Measurements from ENCODE around the gene ARID5B. TPM values are rescaled to one million over a fixed set of nuclear protein-coding genes. Genes with fewer than 3 reads are reported as not detected.

Gene ARID5B
- total and polyA plus RNA-seq, 2 donors (not counting 1 experiment from before 2014, with no cell fraction given) = 22.4 to 237 TPM

GRCh38 chr10:62106929-62107519 is 205.5 kb downstream of the ARID5B start:
- Histone ChIP-seq H3K9me3 (ENCODE audit: control extremely low read depth in 1 of 3, control insufficient read depth in 2 of 3, insufficient read depth in 1 of 3, low read length in 2 of 3) (peaks cover 0 to 1% (median 0%) of the 10 kb centered on the region in 3 donors), H4K20me1 (ENCODE audit: control insufficient read depth, insufficient read depth, low read length, poor library complexity, severe bottlenecking) (no peaks in the 10 kb centered on the region), H3K4me2 (replicated peaks; ENCODE audit: low read depth, low read length, poor library complexity, severe bottlenecking) (no peak overlapping the region), H3K79me2 (ENCODE audit: control insufficient read depth, insufficient read depth, low read length) (peaks cover 4% of the 10 kb centered on the region), H3K27me3 (replicated peaks in 1 of 4; ENCODE audit: control extremely low read depth in 1 of 4, control insufficient read depth in 3 of 4, insufficient read depth in 4 of 4, low read length in 3 of 4) (no peaks in the 10 kb centered on the region), H3K36me3 (replicated peaks in 1 of 2; ENCODE audit: control extremely low read depth in 1 of 2, control insufficient read depth in 1 of 2, extremely low read depth in 1 of 2, insufficient read depth in 2 of 2, low read length in 1 of 2) (no peaks in the 10 kb centered on the region), H3K4me1 (ENCODE audit: control insufficient read depth in 2 of 2, insufficient read depth in 2 of 2, low read length in 2 of 2) (peaks cover 68 to 72% of the 10 kb centered on the region in 2 donors), H3K4me3 (ENCODE audit: control extremely low read depth in 1 of 5, extremely low read depth in 1 of 5, insufficient read depth in 1 of 5, low read depth in 2 of 5, low read length in 4 of 5) (no peak overlapping the region), H2AFZ (ENCODE audit: insufficient read depth, low read depth, low read length, poor library complexity, severe bottlenecking) (no peak overlapping the region), H3K9ac (ENCODE audit: low read length) (no peak overlapping the region), H3K27ac (ENCODE audit: low read length in 2 of 2) (peak overlapping the region in 1 of 2 donors; percentile 48)
- CTCF ChIA-PET = interaction anchor here (0.6 to 1.2 kb wide), 3 partner anchors 10 to 270 kb away, joined by 3 read pairs; no protein-coding TSS in a partner anchor
- Mint-ChIP-seq H3K27ac (peak overlapping the region; percentile 17), H3K4me1 (peaks cover 78% of the 10 kb centered on the region), H3K9me3 (ENCODE audit: insufficient read depth) (no peaks in the 10 kb centered on the region), H3K4me3 (no peak overlapping the region), H3K27me3 (no peaks in the 10 kb centered on the region)
- ATAC-seq (ENCODE audit: low read depth) = no peak
- intact Hi-C loops (cut with micrococcal nuclease) = loop anchor here (5.0 kb wide), 1 partner anchor 60 kb away; no protein-coding TSS in a partner anchor
- no peak for DNase-seq
- POLR2A ChIA-PET = interaction anchor here (0.6 to 0.7 kb wide), 2 partner anchors 81 to 115 kb away, joined by 3 to 11 read pairs; no protein-coding TSS in a partner anchor
- TF ChIP-seq, protein P1, sequence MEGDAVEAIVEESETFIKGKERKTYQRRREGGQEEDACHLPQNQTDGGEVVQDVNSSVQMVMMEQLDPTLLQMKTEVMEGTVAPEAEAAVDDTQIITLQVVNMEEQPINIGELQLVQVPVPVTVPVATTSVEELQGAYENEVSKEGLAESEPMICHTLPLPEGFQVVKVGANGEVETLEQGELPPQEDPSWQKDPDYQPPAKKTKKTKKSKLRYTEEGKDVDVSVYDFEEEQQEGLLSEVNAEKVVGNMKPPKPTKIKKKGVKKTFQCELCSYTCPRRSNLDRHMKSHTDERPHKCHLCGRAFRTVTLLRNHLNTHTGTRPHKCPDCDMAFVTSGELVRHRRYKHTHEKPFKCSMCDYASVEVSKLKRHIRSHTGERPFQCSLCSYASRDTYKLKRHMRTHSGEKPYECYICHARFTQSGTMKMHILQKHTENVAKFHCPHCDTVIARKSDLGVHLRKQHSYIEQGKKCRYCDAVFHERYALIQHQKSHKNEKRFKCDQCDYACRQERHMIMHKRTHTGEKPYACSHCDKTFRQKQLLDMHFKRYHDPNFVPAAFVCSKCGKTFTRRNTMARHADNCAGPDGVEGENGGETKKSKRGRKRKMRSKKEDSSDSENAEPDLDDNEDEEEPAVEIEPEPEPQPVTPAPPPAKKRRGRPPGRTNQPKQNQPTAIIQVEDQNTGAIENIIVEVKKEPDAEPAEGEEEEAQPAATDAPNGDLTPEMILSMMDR (IDR thresholded peaks at IDR 0.05) = no peak
- TF ChIP-seq EZH2 (IDR thresholded peaks at IDR 0.05; ENCODE audit: borderline replicate concordance, insufficient read depth, low read depth, low read length, poor library complexity, severe bottlenecking) = no peak

All from B cell (primary cell).